Parathyroid adenoma (tissue), 2 donors: Measurements from ENCODE around the gene KLHL6.

Source experiments
- H2AFZ ChIP-seq: fragments of 300-600 bp; sonication (generic); one replicate; pipeline ENCODE4 v1.7.0; 2017; ENCODE audit warnings: antibody characterized with exemption, mild to moderate bottlenecking
- H3K27ac ChIP-seq: fragments of 300-600 bp; sonication (generic); one replicate; pipeline ENCODE4 v1.7.0; 2017
- H3K27me3 ChIP-seq: fragments of 300-600 bp; sonication (generic); one replicate; pipeline ENCODE4 v1.7.0; 2017; ENCODE audit warnings: low read length; ENCODE audit not compliant: control insufficient read depth, insufficient read depth
- H3K36me3 ChIP-seq: fragments of 300-600 bp; sonication (generic); one replicate; pipeline ENCODE4 v1.7.0; 2017; ENCODE audit warnings: low read length; ENCODE audit not compliant: control insufficient read depth, insufficient read depth
- H3K4me1 ChIP-seq: fragments of 300-600 bp; sonication (generic); one replicate; pipeline ENCODE4 v1.7.0; 2017; ENCODE audit warnings: control low read depth
- H3K4me2 ChIP-seq: fragments of 300-600 bp; sonication (generic); one replicate; pipeline ENCODE4 v1.7.0; 2017; ENCODE audit warnings: low read length
- H3K4me3 ChIP-seq: fragments of 300-600 bp; sonication (generic); one replicate; pipeline ENCODE4 v1.7.0; 2017; ENCODE audit warnings: low read depth, low read length
- H3K79me2 ChIP-seq: fragments of 300-600 bp; sonication (generic); one replicate; pipeline ENCODE4 v1.7.0; 2017; ENCODE audit warnings: control low read depth
- H3K9ac ChIP-seq: fragments of 300-600 bp; sonication (generic); one replicate; pipeline ENCODE4 v1.7.0; 2017; ENCODE audit warnings: mild to moderate bottlenecking
- H3K9me3 ChIP-seq: fragments of 300-600 bp; sonication (generic); one replicate; pipeline ENCODE4 v1.7.0; 2017; ENCODE audit warnings: low read length; ENCODE audit not compliant: control insufficient read depth
- TF ChIP-seq, protein P1 (sequence below): fragments of 300-600 bp; sonication (generic); IDR thresholded peaks from one replicate; pipeline ENCODE4 v1.7.0; 2017; ENCODE audit warnings: antibody characterized with exemption, mild to moderate bottlenecking
- donor health status: primary hyperparathyroidism.

Gene KLHL6

GRCh38 chr3:183541738-183542137 lies 13.8 kb downstream of the KLHL6 start:
- Histone ChIP-seq H3K27me3 (no peaks in the 10 kb centered on the region), H3K36me3 (no peaks in the 10 kb centered on the region), H3K4me1 (no peaks in the 10 kb centered on the region), H3K27ac (no peak overlapping the region), H3K9ac (no peak overlapping the region), H3K4me2 (no peak overlapping the region), H2AFZ (no peak overlapping the region), H3K9me3 (no peaks in the 10 kb centered on the region), H3K4me3 (no peak overlapping the region), H3K79me2 (no peaks in the 10 kb centered on the region)
- TF ChIP-seq, protein P1, sequence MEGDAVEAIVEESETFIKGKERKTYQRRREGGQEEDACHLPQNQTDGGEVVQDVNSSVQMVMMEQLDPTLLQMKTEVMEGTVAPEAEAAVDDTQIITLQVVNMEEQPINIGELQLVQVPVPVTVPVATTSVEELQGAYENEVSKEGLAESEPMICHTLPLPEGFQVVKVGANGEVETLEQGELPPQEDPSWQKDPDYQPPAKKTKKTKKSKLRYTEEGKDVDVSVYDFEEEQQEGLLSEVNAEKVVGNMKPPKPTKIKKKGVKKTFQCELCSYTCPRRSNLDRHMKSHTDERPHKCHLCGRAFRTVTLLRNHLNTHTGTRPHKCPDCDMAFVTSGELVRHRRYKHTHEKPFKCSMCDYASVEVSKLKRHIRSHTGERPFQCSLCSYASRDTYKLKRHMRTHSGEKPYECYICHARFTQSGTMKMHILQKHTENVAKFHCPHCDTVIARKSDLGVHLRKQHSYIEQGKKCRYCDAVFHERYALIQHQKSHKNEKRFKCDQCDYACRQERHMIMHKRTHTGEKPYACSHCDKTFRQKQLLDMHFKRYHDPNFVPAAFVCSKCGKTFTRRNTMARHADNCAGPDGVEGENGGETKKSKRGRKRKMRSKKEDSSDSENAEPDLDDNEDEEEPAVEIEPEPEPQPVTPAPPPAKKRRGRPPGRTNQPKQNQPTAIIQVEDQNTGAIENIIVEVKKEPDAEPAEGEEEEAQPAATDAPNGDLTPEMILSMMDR: no peak

DNA sequence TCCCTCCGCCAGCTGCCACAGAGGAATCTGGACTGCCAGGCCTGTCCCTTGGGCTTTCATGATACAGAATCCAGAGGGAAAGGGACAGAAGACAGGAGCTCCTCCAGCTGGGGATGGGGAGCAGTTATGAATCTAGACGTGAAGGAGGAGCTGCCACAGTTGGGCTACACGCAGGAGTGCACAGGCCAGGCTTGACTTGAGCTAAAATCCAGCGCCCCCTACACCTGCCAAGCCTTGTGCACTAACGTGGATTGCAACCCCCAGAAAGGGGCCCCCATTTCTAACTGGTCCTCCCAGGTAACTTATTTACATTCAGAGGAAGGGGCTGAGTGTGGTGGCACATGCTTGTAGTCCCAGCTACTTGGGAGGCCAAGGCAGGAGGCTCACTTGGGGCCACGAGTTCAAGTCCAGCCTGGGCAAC lies 14.3 kb downstream of the KLHL6 start:
- Histone ChIP-seq H3K9ac (no peak overlapping the region), H3K27me3 (no peaks in the 10 kb centered on the region), H2AFZ (no peak overlapping the region), H3K4me2 (no peak overlapping the region), H3K4me1 (no peaks in the 10 kb centered on the region), H3K79me2 (no peaks in the 10 kb centered on the region), H3K36me3 (no peaks in the 10 kb centered on the region), H3K27ac (no peak overlapping the region), H3K4me3 (no peak overlapping the region), H3K9me3 (no peaks in the 10 kb centered on the region)
- TF ChIP-seq, protein P1: no peak

DNA sequence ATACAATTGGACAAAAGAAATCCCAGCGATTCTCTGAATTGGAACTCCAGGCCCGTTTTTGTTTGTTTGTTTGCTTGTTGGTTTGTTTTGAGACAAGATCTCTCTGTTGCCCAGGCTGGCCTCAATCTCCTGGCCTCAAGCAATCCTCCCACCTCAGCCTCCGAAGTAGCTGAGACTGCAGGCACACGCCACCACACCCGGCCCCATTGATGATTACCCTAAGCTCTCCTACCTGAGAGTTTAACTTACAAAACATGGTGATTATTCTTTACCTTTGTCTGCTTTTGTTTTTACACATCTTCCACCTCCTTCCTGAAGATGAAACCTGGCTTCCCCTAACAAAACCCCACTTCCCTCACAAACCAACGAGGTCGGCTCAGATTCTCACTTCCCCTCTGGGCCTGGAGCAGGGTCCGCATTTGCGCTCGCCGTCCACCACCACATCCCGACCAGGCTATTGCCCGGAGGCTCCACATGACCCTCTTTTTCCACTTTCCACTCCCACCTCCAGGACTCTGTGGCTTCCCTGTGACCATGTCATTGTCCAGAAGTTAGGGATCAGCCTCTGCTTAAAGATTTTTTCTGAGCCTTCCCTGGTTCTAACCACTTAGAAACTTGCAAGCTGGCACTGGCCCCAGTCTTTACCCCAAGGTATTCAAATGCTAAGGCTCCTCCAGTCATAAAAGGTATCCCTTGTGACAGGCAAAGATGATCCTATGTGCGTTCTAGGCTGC lies 14.8 kb downstream of the KLHL6 start:
- H2AFZ ChIP-seq: no peak overlapping the region
- no peaks in the 10 kb centered on the region for H3K79me2 ChIP-seq
- no peaks in the 10 kb centered on the region for H3K27me3 ChIP-seq
- no peaks in the 10 kb centered on the region for H3K9me3 ChIP-seq
- H3K27ac ChIP-seq: no peak overlapping the region
- no peaks in the 10 kb centered on the region for H3K4me1 ChIP-seq
- H3K36me3 ChIP-seq: no peaks in the 10 kb centered on the region
- H3K4me2 ChIP-seq: no peak overlapping the region
- no peak overlapping the region for H3K9ac ChIP-seq
- H3K4me3 ChIP-seq: no peak overlapping the region
- TF ChIP-seq, protein P1: no peak

GRCh38 chr3:183539811-183540210 lies 15.7 kb downstream of the KLHL6 start:
- TF ChIP-seq, protein P1: no peak
- no peak overlapping the region for H2AFZ ChIP-seq
- H3K36me3 ChIP-seq: no peaks in the 10 kb centered on the region
- no peaks in the 10 kb centered on the region for H3K4me1 ChIP-seq
- H3K27ac ChIP-seq: no peak overlapping the region
- no peaks in the 10 kb centered on the region for H3K9me3 ChIP-seq
- H3K79me2 ChIP-seq: no peaks in the 10 kb centered on the region
- H3K27me3 ChIP-seq: no peaks in the 10 kb centered on the region
- H3K4me2 ChIP-seq: no peak overlapping the region
- H3K4me3 ChIP-seq: no peak overlapping the region
- H3K9ac ChIP-seq: no peak overlapping the region

- Histone ChIP-seq H3K79me2 (no peaks in the 10 kb centered on the region), H3K4me2 (no peak overlapping the region), H3K36me3 (no peaks in the 10 kb centered on the region), H3K4me1 (peaks cover 3% of the 10 kb centered on the region), H3K9ac (no peak overlapping the region), H2AFZ (no peak overlapping the region), H3K9me3 (no peaks in the 10 kb centered on the region), H3K27me3 (no peaks in the 10 kb centered on the region), H3K4me3 (no peak overlapping the region), H3K27ac (no peak overlapping the region)
- TF ChIP-seq, protein P1: no peak
Observed at GRCh38 chr3:183538486-183538885, 17.0 kb downstream of the KLHL6 start.
